Osteoblast (primary cell): ENCODE results near the gene CDKN2C. TPM values are rescaled to one million over a fixed set of nuclear protein-coding genes. Genes with fewer than 3 reads are reported as not detected.
"Not testable (repeated sequence)": the region's sequence is repeated elsewhere in the genome, so short reads cannot be mapped to it uniquely, and the experiment has no call there.

Source experiments
- DNase-seq: peaks from one replicate; pipeline ENCODE4 v3.0.0; 2011; ENCODE audit warnings: low spot score, mixed read lengths; ENCODE audit not compliant: insufficient read length; ENCODE audit errors: missing footprints
- H2AFZ ChIP-seq: 2 replicates; pipeline ENCODE4 v1.6.0; 2011; ENCODE audit warnings: mild to moderate bottlenecking, low read length
- H3K27ac ChIP-seq: 2 replicates; pipeline ENCODE4 v1.5.1; 2011; ENCODE audit warnings: mild to moderate bottlenecking, low read depth, low read length, moderate library complexity
- H3K27me3 ChIP-seq: 2 replicates; pipeline ENCODE4 v1.6.0; 2012; ENCODE audit warnings: mild to moderate bottlenecking, control low read depth, inconsistent platforms, low read length, moderate library complexity; ENCODE audit not compliant: insufficient read depth
- H3K36me3 ChIP-seq: 2 replicates; pipeline ENCODE4 v1.5.1; 2011; ENCODE audit warnings: mild to moderate bottlenecking, low read length, control low read depth, moderate library complexity; ENCODE audit not compliant: insufficient read depth
- H3K4me1 ChIP-seq: 2 replicates; pipeline ENCODE4 v1.5.1; 2011; ENCODE audit warnings: mild to moderate bottlenecking, low read length, control low read depth, moderate library complexity; ENCODE audit not compliant: insufficient read depth
- H3K4me2 ChIP-seq: 2 replicates; pipeline ENCODE4 v1.6.0; 2011; ENCODE audit warnings: mild to moderate bottlenecking, low read length; ENCODE audit not compliant: insufficient read depth
- H3K4me3 ChIP-seq: fragments of 200-600 bp; sonication (generic); 3 replicates; pipeline ENCODE4 v1.5.1; 2012; ENCODE audit warnings: mild to moderate bottlenecking, low read length, inconsistent platforms; ENCODE audit not compliant: insufficient read depth
- H3K79me2 ChIP-seq: 2 replicates; pipeline ENCODE4 v1.6.0; 2012; ENCODE audit warnings: mild to moderate bottlenecking, low read length, control low read depth, inconsistent platforms; ENCODE audit not compliant: insufficient read depth
- H3K9me3 ChIP-seq: 2 replicates; pipeline ENCODE4 v1.5.1; 2011; ENCODE audit warnings: low read depth, low read length, control low read depth
- H4K20me1 ChIP-seq: 2 replicates; pipeline ENCODE4 v1.6.0; 2012; ENCODE audit warnings: mild to moderate bottlenecking, low read length, control low read depth; ENCODE audit not compliant: insufficient read depth
- CTCF ChIP-seq: IDR thresholded peaks from 2 replicates; pipeline ENCODE4 v1.5.1; 2011; ENCODE audit warnings: mild to moderate bottlenecking, low read depth, low read length, moderate library complexity; ENCODE audit errors: extremely low read depth
- total RNA-seq: library from RNA; depleted of rRNA; stranded (reverse); fragments of >200 nt; gene quantifications from 2 replicates; pipeline ENCODE4 v1.2.3, GENCODE V29; 2012

CDKN2C gene
- total RNA-seq, 1 donor, result 34.4 TPM

- no peaks in the 10 kb centered on the region for H4K20me1 ChIP-seq
- no peak overlapping the region for H2AFZ ChIP-seq
- TF ChIP-seq CTCF, result no peak
- no peak for DNase-seq
- no peak overlapping the region for H3K27ac ChIP-seq
- no peaks in the 10 kb centered on the region for H3K36me3 ChIP-seq
- no peaks in the 10 kb centered on the region for H3K4me1 ChIP-seq
- no peak overlapping the region for H3K4me2 ChIP-seq
- no peaks in the 10 kb centered on the region for H3K9me3 ChIP-seq
- no peaks in the 10 kb centered on the region for H3K27me3 ChIP-seq
- H3K79me2 ChIP-seq, result no peaks in the 10 kb centered on the region
- H3K4me3 ChIP-seq, result no peak overlapping the region
These were observed 30.1 kb downstream of the CDKN2C start for GRCh38 chr1:51000160-51000559.

GRCh38 chr1:51000651-51001050 lies 30.6 kb downstream of the CDKN2C start:
- H2AFZ ChIP-seq, result peak overlapping the region; percentile 35
- DNase-seq, result no peak

GRCh38 chr1:51002516-51002915 lies 32.5 kb downstream of the CDKN2C start:
- Histone ChIP-seq H3K27ac (no peak overlapping the region), H3K9me3 (no peaks in the 10 kb centered on the region), H2AFZ (no peak overlapping the region), H3K79me2 (no peaks in the 10 kb centered on the region), H3K36me3 (no peaks in the 10 kb centered on the region), H4K20me1 (no peaks in the 10 kb centered on the region), H3K27me3 (no peaks in the 10 kb centered on the region), H3K4me1 (no peaks in the 10 kb centered on the region), H3K4me2 (no peak overlapping the region), H3K4me3 (no peak overlapping the region)
- TF ChIP-seq CTCF, result no peak
- no peak for DNase-seq

More at GRCh38 chr1:51000651-51001050, 30.6 kb downstream of the CDKN2C start:
- no peak overlapping the region for H3K27ac ChIP-seq
- H3K9me3 ChIP-seq, result no peaks in the 10 kb centered on the region
- no peaks in the 10 kb centered on the region for H3K27me3 ChIP-seq
- H3K4me1 ChIP-seq, result no peaks in the 10 kb centered on the region
- no peak overlapping the region for H3K4me3 ChIP-seq
- no peak overlapping the region for H3K4me2 ChIP-seq
- H3K36me3 ChIP-seq, result no peaks in the 10 kb centered on the region
- H4K20me1 ChIP-seq, result no peaks in the 10 kb centered on the region
- no peak for TF ChIP-seq CTCF
- no peaks in the 10 kb centered on the region for H3K79me2 ChIP-seq

GRCh38 chr1:51005549-51005948 lies 35.5 kb downstream of the CDKN2C start:
- not testable (repeated sequence) for H3K4me3 ChIP-seq, H3K36me3 ChIP-seq, DNase-seq, H3K27me3 ChIP-seq, H3K9me3 ChIP-seq, H2AFZ ChIP-seq, H4K20me1 ChIP-seq, H3K27ac ChIP-seq, H3K4me1 ChIP-seq, H3K4me2 ChIP-seq, H3K79me2 ChIP-seq

- H2AFZ ChIP-seq, result no peak overlapping the region
- H3K79me2 ChIP-seq, result no peaks in the 10 kb centered on the region
- no peak overlapping the region for H3K4me2 ChIP-seq
- H3K36me3 ChIP-seq, result no peaks in the 10 kb centered on the region
- no peaks in the 10 kb centered on the region for H4K20me1 ChIP-seq
- no peaks in the 10 kb centered on the region for H3K4me1 ChIP-seq
- H3K27me3 ChIP-seq, result no peaks in the 10 kb centered on the region
- TF ChIP-seq CTCF, result no peak
- no peak overlapping the region for H3K4me3 ChIP-seq
- H3K9me3 ChIP-seq, result no peaks in the 10 kb centered on the region
- no peak overlapping the region for H3K27ac ChIP-seq
- no peak for DNase-seq
These were observed 39.3 kb downstream of the CDKN2C start for GRCh38 chr1:51009381-51009780.
